Tibial nerve (tissue), 3 donors: ENCODE measurements around the gene MITF.

Experiments
- POLR2A ChIP-seq, 2 donors: fragments of 450-650 bp; IDR thresholded peaks; one replicate each; pipeline ENCODE4 v1.6.1; 2017; ENCODE audit warnings: antibody characterized with exemption in 2 of 2, mild to moderate bottlenecking in 2 of 2, moderate library complexity in 2 of 2
- TF ChIP-seq, protein P1 (sequence below), 5 experiments: fragments of 200-600 bp in 3 of 5; fragments of 450-650 bp in 2 of 5; sonication (generic) in 3 of 5; IDR thresholded peaks; one replicate each; pipeline ENCODE4 v1.5.1; 2016 to 2019; ENCODE audit warnings: antibody characterized with exemption in 5 of 5, mild to moderate bottlenecking in 3 of 5, moderate library complexity in 2 of 5

DNA sequence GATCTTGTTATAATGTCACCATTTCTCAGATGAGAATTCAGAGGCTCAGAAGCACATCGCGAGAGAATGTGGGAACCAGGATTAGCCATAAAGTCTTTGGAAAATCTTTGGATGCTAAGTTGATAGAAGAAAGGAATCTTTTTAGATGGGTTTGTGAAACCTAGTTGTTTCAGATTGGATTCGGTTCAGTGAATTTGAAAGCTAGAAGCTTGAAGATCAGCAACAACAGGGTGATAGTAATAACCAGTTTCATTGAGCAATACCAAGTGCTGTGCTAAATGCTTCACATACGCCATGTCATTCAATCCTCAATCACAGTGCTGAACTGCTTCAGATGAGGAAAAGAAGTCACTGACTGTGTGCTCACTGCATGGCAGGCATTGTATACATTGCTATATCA is 47.4 kb upstream of the MITF start:
- no peak for TF ChIP-seq POLR2A (IDR thresholded peaks at IDR 0.05)
- TF ChIP-seq, protein P1, sequence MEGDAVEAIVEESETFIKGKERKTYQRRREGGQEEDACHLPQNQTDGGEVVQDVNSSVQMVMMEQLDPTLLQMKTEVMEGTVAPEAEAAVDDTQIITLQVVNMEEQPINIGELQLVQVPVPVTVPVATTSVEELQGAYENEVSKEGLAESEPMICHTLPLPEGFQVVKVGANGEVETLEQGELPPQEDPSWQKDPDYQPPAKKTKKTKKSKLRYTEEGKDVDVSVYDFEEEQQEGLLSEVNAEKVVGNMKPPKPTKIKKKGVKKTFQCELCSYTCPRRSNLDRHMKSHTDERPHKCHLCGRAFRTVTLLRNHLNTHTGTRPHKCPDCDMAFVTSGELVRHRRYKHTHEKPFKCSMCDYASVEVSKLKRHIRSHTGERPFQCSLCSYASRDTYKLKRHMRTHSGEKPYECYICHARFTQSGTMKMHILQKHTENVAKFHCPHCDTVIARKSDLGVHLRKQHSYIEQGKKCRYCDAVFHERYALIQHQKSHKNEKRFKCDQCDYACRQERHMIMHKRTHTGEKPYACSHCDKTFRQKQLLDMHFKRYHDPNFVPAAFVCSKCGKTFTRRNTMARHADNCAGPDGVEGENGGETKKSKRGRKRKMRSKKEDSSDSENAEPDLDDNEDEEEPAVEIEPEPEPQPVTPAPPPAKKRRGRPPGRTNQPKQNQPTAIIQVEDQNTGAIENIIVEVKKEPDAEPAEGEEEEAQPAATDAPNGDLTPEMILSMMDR (IDR thresholded peaks at IDR 0.05): no peak
